Caco-2 (cell line): ENCODE data around the gene RAB40B. TPM values are rescaled to one million over a fixed set of nuclear protein-coding genes. Genes with fewer than 3 reads are reported as not detected.

Experiments used
- BruUV-seq: library from RNA; stranded (reverse); fragments of 400-500 nt; replicated peaks from 2 replicates; lab custom pipeline; 2021; lab: Mats Ljungman, UMichigan
- CTCF ChIA-PET: fragments of 300-600 bp; sonication (Branson Sonifier 250); formaldehyde crosslinking; loops from one replicate; lab custom pipeline; 2022; ENCODE audit warnings: antibody characterized with exemption; lab: Charles Lee
- POLR2A ChIA-PET: fragments of 300-600 bp; sonication (Branson Sonifier 250); formaldehyde crosslinking; loops from one replicate; lab custom pipeline; 2022; ENCODE audit warnings: antibody characterized with exemption; lab: Charles Lee
- DNase-seq, 2 experiments: peaks; one replicate each; pipeline versions ENCODE4 v3.0.0 to v3.0.0-alpha.2; 2020 to 2022
- H3K27me3 ChIP-seq: replicated peaks from 2 replicates; pipeline ENCODE4 v1.6.0; 2011; ENCODE audit warnings: low read length; ENCODE audit not compliant: control insufficient read depth, insufficient read depth
- H3K36me3 ChIP-seq: 2 replicates; pipeline ENCODE4 v1.5.1; 2011; ENCODE audit warnings: low read length; ENCODE audit not compliant: control insufficient read depth, insufficient read depth
- H3K4me1 ChIP-seq: fragments of 250-450 bp; sonication (Bioruptor Pico); 2 replicates; pipeline ENCODE4 v1.5.1; 2020; ENCODE audit warnings: mild to moderate bottlenecking
- H3K4me3 ChIP-seq: 2 replicates; pipeline ENCODE4 v1.5.1; 2011; ENCODE audit warnings: low read depth, mild to moderate bottlenecking, control low read depth, low read length
- H3K9me3 ChIP-seq: fragments of 250-450 bp; sonication (Bioruptor Pico); 2 replicates; pipeline ENCODE4 v1.5.1; 2020; ENCODE audit warnings: mild to moderate bottlenecking, moderate library complexity
- H3K27ac Mint-ChIP-seq: one replicate; pipeline ENCODE4 v1.8.0; 2022; ENCODE audit warnings: mixed read lengths; ENCODE audit not compliant: unreplicated experiment
- H3K27me3 Mint-ChIP-seq: one replicate; pipeline ENCODE4 v1.8.0; 2022; ENCODE audit warnings: mixed read lengths; ENCODE audit not compliant: insufficient read depth, unreplicated experiment
- H3K36me3 Mint-ChIP-seq: one replicate; pipeline ENCODE4 v1.8.0; 2022; ENCODE audit warnings: mild to moderate bottlenecking, mixed read lengths; ENCODE audit not compliant: insufficient read depth, unreplicated experiment
- H3K4me1 Mint-ChIP-seq: one replicate; pipeline ENCODE4 v1.8.0; 2022; ENCODE audit warnings: low read depth, mixed read lengths; ENCODE audit not compliant: unreplicated experiment
- H3K4me3 Mint-ChIP-seq: one replicate; pipeline ENCODE4 v1.8.0; 2022; ENCODE audit warnings: mild to moderate bottlenecking, moderate library complexity, mixed read lengths; ENCODE audit not compliant: unreplicated experiment
- H3K9me3 Mint-ChIP-seq: one replicate; pipeline ENCODE4 v1.8.0; 2022; ENCODE audit warnings: mixed read lengths; ENCODE audit not compliant: unreplicated experiment
- intact Hi-C: fragments of 100-400 bp; cut with micrococcal nuclease; formaldehyde crosslinking; loops from one replicate; pipeline ENCODE4 v1.10.0; 2022; ENCODE audit not compliant: unreplicated experiment
- total RNA-seq: library from RNA; stranded (reverse); gene quantifications from 2 replicates; pipeline ENCODE4 v1.2.3, GENCODE V29; 2022
- TF ChIP-seq, protein P1 (sequence below), 2 experiments: fragments of 200-600 bp in 1 of 2; IDR thresholded peaks; 1 replicate in 1 of 2; 2 replicates in 1 of 2; pipeline versions ENCODE4 v1.5.1 to v1.8.0; 2011 to 2022; ENCODE audit warnings: antibody characterized with exemption in 1 of 2, control low read depth in 1 of 2, inconsistent platforms in 1 of 2, low read depth in 1 of 2, low read length in 1 of 2, mild to moderate bottlenecking in 1 of 2, moderate library complexity in 1 of 2; ENCODE audit not compliant: insufficient read depth in 1 of 2, severe bottlenecking in 1 of 2, unreplicated experiment in 1 of 2

RAB40B gene
- total RNA-seq, 1 experiment from 2014 or later: 8.8 TPM

DNA sequence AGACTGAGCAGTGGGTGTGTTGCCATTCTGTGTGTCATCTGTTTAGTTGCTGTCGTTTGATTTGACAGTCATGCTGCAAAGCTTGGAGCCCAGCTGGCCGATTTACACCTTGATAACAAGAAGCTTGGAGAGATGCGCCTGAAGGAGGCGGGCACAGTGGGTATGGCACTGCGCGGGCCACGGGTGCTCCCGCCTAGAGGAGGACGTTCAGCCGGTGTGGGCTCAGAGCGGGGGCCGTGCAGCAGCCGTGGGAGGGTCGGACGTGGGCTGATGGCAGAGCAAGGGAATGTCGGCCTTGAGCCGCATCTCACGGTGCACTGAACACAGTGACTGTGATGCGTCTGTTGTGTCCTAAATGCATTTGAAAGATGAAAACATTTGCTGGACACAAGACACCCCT, 21.7 kb upstream of the RAB40B start:
- peaks cover 56% of the 10 kb centered on the region for H3K36me3 Mint-ChIP-seq
- TF ChIP-seq, protein P1, sequence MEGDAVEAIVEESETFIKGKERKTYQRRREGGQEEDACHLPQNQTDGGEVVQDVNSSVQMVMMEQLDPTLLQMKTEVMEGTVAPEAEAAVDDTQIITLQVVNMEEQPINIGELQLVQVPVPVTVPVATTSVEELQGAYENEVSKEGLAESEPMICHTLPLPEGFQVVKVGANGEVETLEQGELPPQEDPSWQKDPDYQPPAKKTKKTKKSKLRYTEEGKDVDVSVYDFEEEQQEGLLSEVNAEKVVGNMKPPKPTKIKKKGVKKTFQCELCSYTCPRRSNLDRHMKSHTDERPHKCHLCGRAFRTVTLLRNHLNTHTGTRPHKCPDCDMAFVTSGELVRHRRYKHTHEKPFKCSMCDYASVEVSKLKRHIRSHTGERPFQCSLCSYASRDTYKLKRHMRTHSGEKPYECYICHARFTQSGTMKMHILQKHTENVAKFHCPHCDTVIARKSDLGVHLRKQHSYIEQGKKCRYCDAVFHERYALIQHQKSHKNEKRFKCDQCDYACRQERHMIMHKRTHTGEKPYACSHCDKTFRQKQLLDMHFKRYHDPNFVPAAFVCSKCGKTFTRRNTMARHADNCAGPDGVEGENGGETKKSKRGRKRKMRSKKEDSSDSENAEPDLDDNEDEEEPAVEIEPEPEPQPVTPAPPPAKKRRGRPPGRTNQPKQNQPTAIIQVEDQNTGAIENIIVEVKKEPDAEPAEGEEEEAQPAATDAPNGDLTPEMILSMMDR (IDR thresholded peaks at IDR 0.05; ENCODE audit: insufficient read depth in 1 of 2, low read depth in 1 of 2, low read length in 1 of 2, severe bottlenecking in 1 of 2, unreplicated experiment in 1 of 2): no peak
- H3K9me3 Mint-ChIP-seq: no peaks in the 10 kb centered on the region
- H3K27ac Mint-ChIP-seq: no peak overlapping the region
- H3K27me3 Mint-ChIP-seq: no peaks in the 10 kb centered on the region
- intact Hi-C loops: no loop called here
- H3K27me3 ChIP-seq: no peaks in the 10 kb centered on the region
- CTCF ChIA-PET: no interaction called here
- H3K36me3 ChIP-seq: peaks cover 5% of the 10 kb centered on the region; the same call in 1 of the 2 replicates
- POLR2A ChIA-PET: no interaction called here
- no peaks in the 10 kb centered on the region for H3K4me1 ChIP-seq
- no TSS peak for BruUV-seq
- H3K9me3 ChIP-seq: no peaks in the 10 kb centered on the region
- no peak overlapping the region for H3K4me3 Mint-ChIP-seq
- no peak overlapping the region for H3K4me3 ChIP-seq
- peaks cover 10% of the 10 kb centered on the region for H3K4me1 Mint-ChIP-seq
- DNase-seq: no peak

DNA sequence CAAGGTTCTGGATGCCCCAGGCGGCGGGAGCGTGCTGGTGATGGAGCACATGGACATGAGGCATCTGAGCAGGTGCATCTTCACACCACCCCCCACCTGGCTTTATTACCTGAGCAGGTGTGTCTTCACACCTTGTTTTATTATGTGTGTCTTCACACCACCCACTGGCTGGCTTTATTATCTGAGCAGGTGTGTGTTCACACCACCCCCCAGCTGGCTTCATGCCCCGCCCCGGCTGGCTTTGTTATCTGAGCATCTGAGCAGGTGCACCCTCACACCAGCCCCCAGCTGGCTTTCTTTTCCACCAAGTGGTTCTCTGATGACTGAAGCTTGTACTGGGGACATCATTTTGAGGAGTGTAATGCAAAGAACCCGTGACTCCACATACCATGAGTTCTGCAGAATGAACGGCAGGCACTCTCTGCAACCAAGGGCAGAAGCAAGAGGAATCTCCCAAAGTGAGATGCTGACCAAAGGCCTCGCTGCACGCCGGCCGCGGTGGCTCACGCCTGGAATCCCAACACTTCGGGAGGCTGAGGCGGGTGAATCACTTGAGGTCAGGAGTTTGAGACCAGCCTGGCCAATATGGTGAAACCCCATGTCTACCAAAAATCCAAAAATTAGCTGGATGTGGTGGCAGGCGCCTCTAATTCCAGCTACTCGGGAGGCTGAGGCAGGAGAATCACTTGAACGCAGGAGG, 20.6 kb upstream of the RAB40B start:
- POLR2A ChIA-PET: no interaction called here
- no peak overlapping the region for H3K27ac Mint-ChIP-seq
- H3K4me3 Mint-ChIP-seq: no peak overlapping the region

DNA sequence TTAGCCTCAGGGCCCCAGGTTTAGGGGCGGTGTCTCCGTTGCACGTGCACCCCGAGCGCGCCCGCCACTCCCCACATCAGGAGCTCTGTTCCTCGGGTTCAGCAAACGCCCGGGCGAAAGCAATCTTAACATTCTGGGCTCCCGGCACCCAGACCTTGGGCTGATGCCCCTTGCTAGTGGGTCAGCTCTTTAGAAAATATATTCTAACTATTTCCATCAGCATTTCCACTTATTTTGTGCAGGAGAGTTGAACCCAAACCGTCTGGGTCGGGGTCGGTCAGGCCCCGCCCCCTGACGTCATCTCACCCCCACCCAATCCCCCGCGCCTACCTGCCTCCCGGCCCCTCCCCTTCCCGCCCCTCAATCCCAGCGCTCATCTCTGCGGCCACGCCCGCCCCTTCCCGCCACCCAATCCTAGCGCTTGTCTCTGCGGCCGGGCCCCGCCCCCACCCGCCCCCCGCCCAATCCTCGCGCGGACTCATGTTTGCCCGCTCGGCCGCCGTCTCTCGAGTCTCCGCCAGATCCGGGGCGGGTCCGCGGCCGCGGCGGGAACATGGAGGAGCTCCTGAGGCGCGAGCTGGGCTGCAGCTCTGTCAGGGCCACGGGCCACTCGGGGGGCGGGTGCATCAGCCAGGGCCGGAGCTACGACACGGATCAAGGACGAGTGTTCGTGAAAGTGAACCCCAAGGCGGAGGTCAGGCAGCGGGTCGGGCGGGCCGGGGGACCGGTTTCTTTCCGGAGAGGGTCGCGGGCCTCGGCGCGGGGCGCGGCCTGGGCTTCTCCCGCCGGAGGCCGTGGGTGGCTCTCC, 17.9 kb upstream of the RAB40B start, which contains the start of gene FN3KRP:
Gene FN3KRP, plus strand, starts transcription at position 504 of the 808 bp plus-strand sequence. Its CDS starts 50 bp downstream, at position 554.
- H3K4me1 Mint-ChIP-seq: peaks cover 10% of the 10 kb centered on the region

More for the DNA sequence above, 20.6 kb upstream of the RAB40B start:
- H3K36me3 Mint-ChIP-seq: peaks cover 56% of the 10 kb centered on the region
- Histone ChIP-seq H3K9me3 (no peaks in the 10 kb centered on the region), H3K4me3 (no peak overlapping the region), H3K27me3 (no peaks in the 10 kb centered on the region), H3K36me3 (peaks cover 5% of the 10 kb centered on the region; the same call in 1 of the 2 replicates), H3K4me1 (no peaks in the 10 kb centered on the region)
- H3K27me3 Mint-ChIP-seq: no peaks in the 10 kb centered on the region
- CTCF ChIA-PET: no interaction called here
- intact Hi-C loops: no loop called here
- H3K4me1 Mint-ChIP-seq: peaks cover 10% of the 10 kb centered on the region
- H3K9me3 Mint-ChIP-seq: no peaks in the 10 kb centered on the region
- TF ChIP-seq, protein P1 (IDR thresholded peaks at IDR 0.05; ENCODE audit: insufficient read depth in 1 of 2, low read depth in 1 of 2, low read length in 1 of 2, severe bottlenecking in 1 of 2, unreplicated experiment in 1 of 2): no peak
- BruUV-seq: no TSS peak
- DNase-seq: no peak

More for the DNA sequence above, 17.9 kb upstream of the RAB40B start, which contains the start of gene FN3KRP:
- Histone ChIP-seq H3K4me3 (peak within 1 kb of the TSS; percentile 95), H3K36me3 (peaks cover 2% of the 10 kb centered on the region; the same call in 1 of the 2 replicates), H3K4me1 (no peaks in the 10 kb centered on the region), H3K9me3 (0 out of 2 replicates have a peak, but pooled peaks cover 5% of the 10 kb centered on the region), H3K27me3 (no peaks in the 10 kb centered on the region)
- Mint-ChIP-seq H3K9me3 (no peaks in the 10 kb centered on the region), H3K36me3 (peaks cover 34% of the 10 kb centered on the region), H3K27ac (peak within 1 kb of the TSS; percentile 24), H3K4me3 (peak within 1 kb of the TSS; percentile 70), H3K27me3 (no peaks in the 10 kb centered on the region)
- no TSS peak for BruUV-seq
- intact Hi-C loops: loop anchor here (2.0 kb wide), 1 partner anchor 18 kb away; the partner anchor contains the start of gene RAB40B
- DNase-seq: peak; percentile 92 to 97
- ChIA-PET POLR2A (interaction anchor here (0.6 to 1.0 kb wide), 5 partner anchors 33 to 1159 kb away, joined by 3 to 7 read pairs (median 4); no protein-coding TSS in a partner anchor), CTCF (interaction anchor here (0.6 to 1.6 kb wide), 7 partner anchors 9 to 914 kb away, joined by 3 to 8 read pairs (median 6); no protein-coding TSS in a partner anchor)
- TF ChIP-seq, protein P1 (IDR thresholded peaks at IDR 0.05; ENCODE audit: insufficient read depth in 1 of 2, low read depth in 1 of 2, low read length in 1 of 2, severe bottlenecking in 1 of 2, unreplicated experiment in 1 of 2): no peak
